Neuron (in vitro differentiated cells): ENCODE measurements around the gene TM7SF2.
A peak's percentile ranks its signal among the peaks of the same experiment; 100 is the strongest.

ENCODE experiments used
- H2AFZ ChIP-seq: one replicate; pipeline ENCODE4 v1.6.1; 2013; ENCODE audit warnings: low read depth, mild to moderate bottlenecking, inconsistent platforms, low read length, moderate library complexity
- H3K27me3 ChIP-seq: one replicate; pipeline ENCODE4 v1.6.1; 2013; ENCODE audit warnings: low read length; ENCODE audit not compliant: insufficient read depth
- H3K36me3 ChIP-seq: one replicate; pipeline ENCODE4 v1.6.1; 2013; ENCODE audit warnings: low read length; ENCODE audit not compliant: insufficient read depth
- H3K4me1 ChIP-seq: one replicate; pipeline ENCODE4 v1.6.1; 2013; ENCODE audit warnings: low read length; ENCODE audit not compliant: insufficient read depth
- H3K4me3 ChIP-seq: 2 replicates; pipeline ENCODE4 v1.5.1; 2013; ENCODE audit warnings: mild to moderate bottlenecking, low read length, moderate library complexity
- H3K9me3 ChIP-seq: one replicate; pipeline ENCODE4 v1.6.1; 2013; ENCODE audit warnings: low read length

TM7SF2 gene

DNA sequence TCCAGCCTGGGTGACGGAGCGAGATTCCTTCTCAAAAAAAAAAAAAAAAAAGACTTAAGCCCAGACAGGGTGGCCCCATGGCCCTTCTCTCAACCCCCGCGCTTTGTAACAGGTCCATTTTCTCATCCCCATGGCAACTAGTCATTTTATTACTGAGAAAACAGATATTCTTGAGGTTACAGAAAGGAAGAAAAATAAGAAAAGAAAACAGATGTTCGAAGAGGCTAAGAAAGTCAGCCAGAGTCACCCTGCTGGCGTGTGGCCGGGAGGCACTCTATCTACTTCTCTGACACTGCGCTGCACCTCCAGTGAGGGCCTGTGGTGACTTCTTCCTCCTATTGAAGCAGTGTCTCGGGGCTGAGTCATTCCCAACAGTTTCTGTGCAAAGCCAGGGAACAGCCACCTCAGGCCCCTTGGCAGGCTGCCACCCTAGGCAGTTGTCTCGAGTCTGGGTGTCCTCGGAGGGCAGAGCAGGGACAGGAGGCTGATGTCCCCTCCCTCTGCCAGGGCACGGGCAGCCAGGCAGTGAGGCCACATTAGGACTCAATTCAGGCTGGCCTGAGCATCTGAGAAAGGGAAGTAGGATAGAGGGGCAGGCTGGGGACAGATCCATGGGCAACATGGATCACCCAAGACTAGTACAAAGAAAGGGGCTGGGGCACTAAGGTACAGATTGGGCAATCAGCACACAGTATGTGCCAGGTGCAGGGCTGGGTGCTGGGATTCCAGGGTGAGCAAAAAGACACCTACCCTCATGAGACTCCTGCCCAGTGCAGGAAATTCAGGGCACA, 39.0 kb downstream of the TM7SF2 start:
- H3K27me3 ChIP-seq: no peaks in the 10 kb centered on the region
- H2AFZ ChIP-seq: peak overlapping the region; percentile 48
- peaks cover 2% of the 10 kb centered on the region for H3K9me3 ChIP-seq
- peaks cover 8% of the 10 kb centered on the region for H3K4me1 ChIP-seq
- H3K4me3 ChIP-seq: no peak overlapping the region
- H3K36me3 ChIP-seq: no peaks in the 10 kb centered on the region

GRCh38 chr11:65151331-65151899, 39.7 kb downstream of the TM7SF2 start:
- Histone ChIP-seq H3K36me3 (no peaks in the 10 kb centered on the region), H3K4me3 (no peak overlapping the region), H3K4me1 (peaks cover 8% of the 10 kb centered on the region), H3K9me3 (peaks cover 2% of the 10 kb centered on the region), H3K27me3 (no peaks in the 10 kb centered on the region), H2AFZ (peak overlapping the region; percentile 48)

DNA sequence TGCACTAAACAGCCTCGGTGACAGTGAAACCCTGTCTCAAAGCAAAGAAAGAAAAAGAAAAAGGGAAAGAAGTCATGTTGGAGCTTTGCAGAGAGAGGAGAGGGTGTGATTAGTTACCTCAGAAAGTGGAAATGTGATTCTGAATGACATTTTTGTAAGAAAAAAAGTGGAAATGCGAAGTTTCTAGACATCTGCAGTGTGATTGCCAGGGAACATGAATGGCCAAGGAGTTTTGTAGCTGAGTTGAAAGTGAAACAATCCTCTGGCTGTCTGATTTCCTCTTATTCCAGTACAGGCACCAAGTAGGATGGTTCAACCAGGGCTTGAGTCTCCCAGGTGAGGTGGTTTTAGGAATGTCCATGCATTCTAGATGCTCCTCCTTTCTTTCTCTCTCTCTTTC, 40.5 kb downstream of the TM7SF2 start:
- Histone ChIP-seq H3K9me3 (no peaks in the 10 kb centered on the region), H2AFZ (no peak overlapping the region), H3K27me3 (no peaks in the 10 kb centered on the region), H3K36me3 (no peaks in the 10 kb centered on the region), H3K4me3 (no peak overlapping the region), H3K4me1 (peaks cover 8% of the 10 kb centered on the region)

DNA sequence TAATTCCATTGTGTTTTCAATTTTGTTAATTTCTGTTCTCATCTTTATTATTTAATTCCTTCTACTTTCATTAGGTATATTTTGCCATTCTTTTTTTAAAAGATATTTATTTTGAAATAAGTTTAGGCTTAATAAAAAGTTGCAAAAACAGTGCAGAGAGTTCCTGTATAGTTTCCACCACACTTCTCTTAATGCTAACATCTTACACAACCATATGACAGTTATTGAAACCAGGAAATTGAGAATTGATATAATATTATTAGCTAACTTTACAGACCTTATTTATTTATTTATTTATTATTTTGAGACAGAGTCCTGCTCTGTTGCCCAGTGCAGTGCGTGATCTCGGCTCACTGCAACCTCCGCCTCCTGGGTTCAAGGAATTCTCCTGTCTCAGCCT, 44.6 kb downstream of the TM7SF2 start:
- Histone ChIP-seq H2AFZ (no peak overlapping the region), H3K27me3 (no peaks in the 10 kb centered on the region), H3K36me3 (no peaks in the 10 kb centered on the region), H3K4me1 (no peaks in the 10 kb centered on the region), H3K9me3 (no peaks in the 10 kb centered on the region), H3K4me3 (no peak overlapping the region)

DNA sequence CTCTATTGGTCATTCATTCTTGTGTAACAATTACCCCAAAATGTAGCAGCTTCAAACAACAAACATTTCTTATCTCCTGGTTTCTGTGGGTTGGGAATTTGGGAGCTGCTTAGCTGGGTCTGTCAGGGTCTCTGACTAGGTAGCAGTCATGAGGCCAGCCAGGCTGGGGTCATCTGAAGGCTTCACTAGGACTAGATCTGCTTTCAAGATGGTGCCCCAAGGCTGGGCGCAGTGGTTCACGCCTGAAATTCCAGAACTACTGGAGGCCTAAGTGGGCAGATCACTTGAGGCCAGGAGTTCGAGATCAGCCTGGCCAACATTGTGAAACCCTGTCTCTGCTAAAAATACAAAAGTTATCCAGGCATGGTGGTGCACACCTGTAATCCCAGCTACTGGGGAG, 45.3 kb downstream of the TM7SF2 start:
- Histone ChIP-seq H2AFZ (no peak overlapping the region), H3K27me3 (no peaks in the 10 kb centered on the region), H3K9me3 (no peaks in the 10 kb centered on the region), H3K36me3 (no peaks in the 10 kb centered on the region), H3K4me1 (no peaks in the 10 kb centered on the region), H3K4me3 (no peak overlapping the region)

DNA sequence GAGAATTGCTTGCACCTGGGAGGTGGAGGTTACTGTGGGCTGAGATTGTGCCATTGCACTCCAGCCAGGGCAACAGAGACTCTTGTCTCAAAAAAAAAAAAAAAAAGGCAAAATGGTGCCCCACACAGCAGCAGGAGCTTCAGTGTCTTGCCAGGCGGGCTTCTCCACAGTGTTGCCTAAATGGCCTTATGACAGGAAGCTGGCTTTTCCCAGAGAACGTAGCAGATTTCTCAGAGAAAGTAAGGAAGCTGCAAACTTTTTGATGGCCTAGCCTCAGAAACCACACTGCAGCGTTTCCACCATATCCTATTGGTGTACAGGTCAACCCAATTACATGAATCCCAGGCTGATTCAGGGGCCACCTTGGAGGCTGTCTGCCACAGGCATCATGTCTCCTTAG, 45.7 kb downstream of the TM7SF2 start:
- H3K4me3 ChIP-seq: no peak overlapping the region
- H3K36me3 ChIP-seq: no peaks in the 10 kb centered on the region
- no peaks in the 10 kb centered on the region for H3K9me3 ChIP-seq
- H2AFZ ChIP-seq: no peak overlapping the region
- H3K27me3 ChIP-seq: no peaks in the 10 kb centered on the region
- no peaks in the 10 kb centered on the region for H3K4me1 ChIP-seq

GRCh38 chr11:65159012-65159411, 47.3 kb downstream of the TM7SF2 start:
- no peaks in the 10 kb centered on the region for H3K9me3 ChIP-seq
- H2AFZ ChIP-seq: no peak overlapping the region
- no peak overlapping the region for H3K4me3 ChIP-seq
- no peaks in the 10 kb centered on the region for H3K27me3 ChIP-seq
- H3K36me3 ChIP-seq: no peaks in the 10 kb centered on the region
- no peaks in the 10 kb centered on the region for H3K4me1 ChIP-seq

- Histone ChIP-seq H3K9me3 (no peaks in the 10 kb centered on the region), H3K27me3 (no peaks in the 10 kb centered on the region), H3K4me3 (no peak overlapping the region), H3K36me3 (no peaks in the 10 kb centered on the region), H2AFZ (no peak overlapping the region), H3K4me1 (no peaks in the 10 kb centered on the region)
Observed at GRCh38 chr11:65160643-65161042, 49.0 kb downstream of the TM7SF2 start.

GRCh38 chr11:65163684-65164083, 52.0 kb downstream of the TM7SF2 start:
- no peaks in the 10 kb centered on the region for H3K4me1 ChIP-seq
- H2AFZ ChIP-seq: no peak overlapping the region
- H3K36me3 ChIP-seq: no peaks in the 10 kb centered on the region
- no peak overlapping the region for H3K4me3 ChIP-seq
- no peaks in the 10 kb centered on the region for H3K9me3 ChIP-seq
- no peaks in the 10 kb centered on the region for H3K27me3 ChIP-seq
